ENCODE measurements around the gene SGCA. TPM values are rescaled to one million over a fixed set of nuclear protein-coding genes. Genes with fewer than 3 reads are reported as not detected.

The SGCA gene
- total and polyA plus RNA-seq, 7 donors: 2.5 to 80.1 (median 27.3) TPM

GRCh38 chr17:50169121-50169764 lies 3.4 kb downstream of the SGCA start:
- H3K9me3 ChIP-seq: no peaks in the 10 kb centered on the region
- no peak for DNase-seq
- no peak overlapping the region for H3K4me3 ChIP-seq
- WGBS, 2 donors: 21 to 38% methylated on average over 14 of the region's 14 CpGs
- peak overlapping the region in 3 of 4 donors; percentile 42 to 53 (median 43) for H3K27ac ChIP-seq
- TF ChIP-seq EP300 (IDR thresholded peaks at IDR 0.05) (no peak), POLR2A (IDR thresholded peaks at IDR 0.05) (no peak), CTCF (IDR thresholded peaks at IDR 0.05) (peak; percentile 78 to 100 (median 98)), POLR2AphosphoS5 (IDR thresholded peaks at IDR 0.05) (no peak)
- H3K36me3 ChIP-seq: peaks cover 0 to 19% (median 8%) of the 10 kb centered on the region in 4 donors
- intact Hi-C loops (cut with DNase I): loop anchor here (2.0 kb wide), 2 partner anchors 30 to 128 kb away; no protein-coding TSS in a partner anchor
- H3K27me3 ChIP-seq: no peaks in the 10 kb centered on the region
- peaks cover 2 to 67% (median 60%) of the 10 kb centered on the region in 4 donors for H3K4me1 ChIP-seq

GRCh38 chr17:50169881-50170459 lies 4.2 kb downstream of the SGCA start:
- TF ChIP-seq POLR2AphosphoS5 (IDR thresholded peaks at IDR 0.05) (no peak), POLR2A (IDR thresholded peaks at IDR 0.05) (no peak)
- Histone ChIP-seq H3K36me3 (peaks cover 0 to 19% (median 8%) of the 10 kb centered on the region in 4 donors), H3K9me3 (no peaks in the 10 kb centered on the region), H3K27me3 (no peaks in the 10 kb centered on the region), H3K4me3 (no peak overlapping the region), H3K4me1 (peaks cover 2 to 62% (median 57%) of the 10 kb centered on the region in 4 donors), H3K27ac (peak overlapping the region in 2 of 4 donors; percentile 43 to 45)
- intact Hi-C loops (cut with DNase I): loop anchor here (2.0 kb wide), 2 partner anchors 29 to 127 kb away; no protein-coding TSS in a partner anchor
- 68 to 88% methylated on average over 9 of the region's 9 CpGs for WGBS, 2 donors
- DNase-seq: no peak

GRCh38 chr17:50170662-50171370 lies 5.0 kb downstream of the SGCA start:
- intact Hi-C loops (cut with DNase I): no loop called here
- 83 to 91% methylated on average over 10 of the region's 10 CpGs for WGBS, 2 donors
- H3K4me3 ChIP-seq: no peak overlapping the region
- no peaks in the 10 kb centered on the region for H3K27me3 ChIP-seq
- no peak for DNase-seq
- H3K9me3 ChIP-seq: no peaks in the 10 kb centered on the region
- peaks cover 0 to 62% (median 57%) of the 10 kb centered on the region in 4 donors for H3K4me1 ChIP-seq
- TF ChIP-seq POLR2AphosphoS5 (IDR thresholded peaks at IDR 0.05) (no peak), POLR2A (IDR thresholded peaks at IDR 0.05) (no peak), CTCF (IDR thresholded peaks at IDR 0.05) (no peak), EP300 (IDR thresholded peaks at IDR 0.05) (no peak)
- H3K27ac ChIP-seq: peak overlapping the region in 1 of 4 donors; percentile 45
- H3K36me3 ChIP-seq: peaks cover 0 to 19% (median 8%) of the 10 kb centered on the region in 4 donors

- no peak for DNase-seq
- peaks cover 0 to 19% (median 8%) of the 10 kb centered on the region in 4 donors for H3K36me3 ChIP-seq
- no peaks in the 10 kb centered on the region for H3K9me3 ChIP-seq
- intact Hi-C loops (cut with DNase I): no loop called here
- 93 to 95% methylated on average over 17 of the region's 17 CpGs for WGBS, 2 donors
- peaks cover 0 to 67% (median 59%) of the 10 kb centered on the region in 4 donors for H3K4me1 ChIP-seq
- no peaks in the 10 kb centered on the region for H3K27me3 ChIP-seq
- no peak for TF ChIP-seq POLR2AphosphoS5 (IDR thresholded peaks at IDR 0.05)
- TF ChIP-seq EP300 (IDR thresholded peaks at IDR 0.05): no peak
- no peak for TF ChIP-seq CTCF (IDR thresholded peaks at IDR 0.05)
- TF ChIP-seq POLR2A (IDR thresholded peaks at IDR 0.05): no peak
- H3K4me3 ChIP-seq: no peak overlapping the region
- no peak overlapping the region for H3K27ac ChIP-seq
Measured at GRCh38 chr17:50171371-50172071, 5.7 kb downstream of the SGCA start.
